GM08714 (cell line): ENCODE measurements around the gene PCNA.
"Not testable (repeated sequence)": the region's sequence is repeated elsewhere in the genome, so short reads cannot be mapped to it uniquely, and the experiment has no call there.

Experiments used
- H3K4me3 ChIP-seq: fragments of 200-500 bp; sonication (Bioruptor generic); 2 replicates; pipeline ENCODE4 v1.5.1; 2014; ENCODE audit warnings: mild to moderate bottlenecking, low read length, inconsistent platforms
- ZNF274 ChIP-seq: IDR thresholded peaks from 2 replicates; pipeline ENCODE4 v1.6.1; 2012; ENCODE audit warnings: mild to moderate bottlenecking, low read depth, low read length

Gene PCNA

GRCh38 chr20:5095931-5096330 is 23.8 kb downstream of the PCNA start:
- no peak overlapping the region for H3K4me3 ChIP-seq
- TF ChIP-seq ZNF274, result no peak

- H3K4me3 ChIP-seq, result no peak overlapping the region
- TF ChIP-seq ZNF274, result no peak
These were observed 24.3 kb downstream of the PCNA start for GRCh38 chr20:5095454-5095853.

DNA sequence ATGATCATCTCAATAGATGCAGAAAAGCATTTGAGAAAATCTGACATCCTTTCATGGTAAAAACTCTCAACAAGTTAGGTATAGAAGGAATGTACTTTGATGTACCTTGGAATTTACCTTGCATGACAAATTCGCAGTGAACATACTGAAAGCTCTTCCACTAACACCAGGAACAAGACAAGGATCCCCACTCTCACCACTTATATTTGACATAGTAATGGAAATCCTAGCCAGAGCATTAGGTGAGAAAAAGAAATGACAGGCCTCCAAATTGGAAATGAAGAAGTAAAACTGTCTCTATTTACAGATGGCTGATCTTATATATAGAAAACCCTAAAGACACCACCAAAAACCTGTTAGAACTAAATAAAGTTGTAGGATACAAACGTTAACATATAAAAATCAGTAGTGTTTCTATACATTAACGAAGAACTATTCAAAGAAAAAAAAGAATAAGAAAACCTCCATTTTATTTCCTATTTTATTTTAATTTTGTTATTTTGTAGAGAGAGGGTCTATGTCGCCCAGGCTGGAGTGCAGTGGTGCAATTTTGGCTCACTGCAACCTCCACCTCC is 26.9 kb downstream of the PCNA start:
- no peak for TF ChIP-seq ZNF274
- no peak overlapping the region for H3K4me3 ChIP-seq

GRCh38 chr20:5091902-5092301 is 27.9 kb downstream of the PCNA start:
- TF ChIP-seq ZNF274, result no peak
- no peak overlapping the region for H3K4me3 ChIP-seq

- TF ChIP-seq ZNF274, result no peak
- H3K4me3 ChIP-seq, result no peak overlapping the region
These were observed 29.6 kb downstream of the PCNA start for GRCh38 chr20:5090191-5090590.

DNA sequence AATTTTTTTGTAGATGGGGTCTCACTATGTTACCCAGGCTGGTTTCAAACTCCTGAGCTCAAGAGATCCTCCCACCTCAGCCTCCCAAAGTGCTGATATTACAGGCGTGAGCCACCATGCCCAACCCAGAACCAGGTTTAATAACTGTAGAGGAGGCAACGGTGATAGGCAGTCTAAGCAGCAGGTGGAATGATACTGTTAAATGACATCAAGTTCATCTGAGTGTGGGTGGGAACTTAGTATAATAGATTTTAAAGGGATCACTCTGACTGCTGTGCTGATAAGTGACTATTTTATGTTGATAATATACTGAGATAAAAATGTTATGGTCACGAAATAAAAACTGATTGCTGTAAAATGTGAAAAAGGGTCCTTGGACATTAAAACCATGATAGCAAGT is 31.1 kb downstream of the PCNA start:
- no peak overlapping the region for H3K4me3 ChIP-seq
- TF ChIP-seq ZNF274, result no peak

DNA sequence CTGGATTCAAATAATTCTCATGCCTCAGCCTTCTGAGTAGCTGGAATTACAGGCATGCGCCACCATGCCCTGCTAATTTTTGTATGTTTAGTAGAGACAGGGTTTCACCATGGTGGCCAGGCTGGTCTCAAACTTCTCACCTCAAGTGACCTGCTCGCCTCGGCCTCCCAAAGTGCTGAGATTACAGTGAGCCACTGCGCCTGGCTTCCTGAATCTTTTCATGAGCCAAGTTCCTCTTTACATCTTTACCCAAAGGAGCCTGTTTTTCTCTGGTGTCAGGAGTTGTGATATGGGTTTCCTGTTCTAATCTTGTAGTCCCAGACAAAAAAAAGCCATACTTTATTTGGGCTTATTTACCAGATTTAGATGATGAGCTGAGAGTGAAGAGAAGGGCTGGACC is 34.4 kb downstream of the PCNA start:
- TF ChIP-seq ZNF274, result no peak
- H3K4me3 ChIP-seq, result no peak overlapping the region

DNA sequence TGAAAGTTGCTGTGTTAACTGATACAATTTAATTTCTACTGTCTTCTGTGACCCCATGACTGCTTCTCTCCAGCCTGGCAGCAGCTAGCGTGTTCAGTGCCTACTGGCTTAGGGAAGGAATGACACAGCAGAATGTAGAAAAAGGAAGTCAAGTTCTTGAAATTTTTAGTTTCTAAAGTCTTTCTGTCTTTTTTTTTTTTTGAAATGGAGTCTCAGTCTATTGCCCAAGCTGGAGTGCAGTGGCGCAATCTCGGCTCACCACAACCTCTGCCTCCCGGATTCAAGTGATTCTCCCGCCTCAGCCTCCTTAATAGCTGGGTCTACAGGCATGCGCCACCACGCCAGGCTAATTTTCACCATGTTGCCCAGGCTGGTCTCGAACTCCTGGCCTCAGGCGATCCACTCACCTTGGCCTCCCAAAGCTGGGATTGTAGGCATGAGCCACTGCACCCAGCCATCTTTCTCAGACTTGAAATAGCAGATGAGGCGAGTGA is 39.3 kb downstream of the PCNA start:
- H3K4me3 ChIP-seq, result no peak overlapping the region
- no peak for TF ChIP-seq ZNF274

DNA sequence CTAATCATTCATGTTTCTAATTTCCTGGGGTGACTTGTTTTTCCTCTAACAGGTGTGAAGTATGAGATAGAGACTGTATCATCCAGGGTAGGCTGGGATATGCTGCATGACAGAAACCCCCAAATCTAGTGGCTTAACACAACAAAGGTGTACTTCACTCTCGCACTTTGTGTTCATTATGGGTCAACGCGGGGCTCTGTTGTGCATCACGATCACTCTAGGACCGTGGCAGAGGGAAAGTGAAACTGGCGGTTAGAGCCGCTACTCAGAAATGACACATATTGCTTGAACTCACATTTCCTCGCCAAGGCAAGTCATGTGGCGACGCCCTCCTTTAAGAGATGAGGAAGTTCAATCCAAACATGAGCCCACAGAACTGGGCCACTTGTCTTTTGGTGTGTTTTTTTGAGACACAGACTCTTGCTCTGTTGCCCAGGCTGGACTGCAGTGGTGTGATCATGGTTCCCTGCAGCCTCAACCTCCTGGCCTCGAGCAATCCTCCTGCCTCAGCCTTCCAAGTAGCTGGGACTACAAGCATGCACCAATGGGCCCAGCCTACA is 41.3 kb downstream of the PCNA start:
- no peak overlapping the region for H3K4me3 ChIP-seq
- no peak for TF ChIP-seq ZNF274

DNA sequence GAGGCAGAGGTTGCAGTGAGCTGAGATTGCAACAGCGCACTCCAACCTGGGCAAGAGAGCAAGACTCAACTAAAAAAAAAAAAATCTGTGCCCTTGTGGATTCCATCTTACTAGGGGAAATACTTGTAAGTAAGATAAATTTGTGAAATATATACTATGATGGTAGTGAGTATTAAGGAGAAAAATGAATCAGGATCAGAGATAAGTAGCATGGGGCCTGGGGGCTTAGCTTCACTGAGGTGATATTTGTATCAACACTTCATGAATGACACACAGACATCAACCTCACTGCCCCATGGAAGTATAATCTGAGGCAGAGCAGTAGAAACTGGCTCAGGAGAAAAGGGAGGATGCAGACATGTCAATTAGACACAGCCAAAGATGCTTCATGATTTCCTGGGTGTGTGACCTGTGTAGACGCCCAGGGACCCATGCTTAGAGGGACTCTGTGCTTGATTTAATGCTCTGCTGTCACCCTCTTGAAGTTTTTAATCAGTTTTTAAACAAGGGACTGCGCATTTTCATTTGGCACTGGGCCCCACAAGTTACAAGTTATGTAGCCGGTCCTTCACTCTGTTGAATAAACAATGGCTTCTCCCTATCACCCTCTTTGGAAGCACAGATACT is 41.9 kb downstream of the PCNA start:
- TF ChIP-seq ZNF274, result no peak

GRCh38 chr20:5076913-5077312 is 42.8 kb downstream of the PCNA start:
- not testable (repeated sequence) for H3K4me3 ChIP-seq

More for the DNA sequence above, 41.9 kb downstream of the PCNA start:
- H3K4me3 ChIP-seq, result no peak overlapping the region

GRCh38 chr20:5074232-5074674 is 45.5 kb downstream of the PCNA start:
- H3K4me3 ChIP-seq, result no peak overlapping the region
- TF ChIP-seq ZNF274, result no peak

DNA sequence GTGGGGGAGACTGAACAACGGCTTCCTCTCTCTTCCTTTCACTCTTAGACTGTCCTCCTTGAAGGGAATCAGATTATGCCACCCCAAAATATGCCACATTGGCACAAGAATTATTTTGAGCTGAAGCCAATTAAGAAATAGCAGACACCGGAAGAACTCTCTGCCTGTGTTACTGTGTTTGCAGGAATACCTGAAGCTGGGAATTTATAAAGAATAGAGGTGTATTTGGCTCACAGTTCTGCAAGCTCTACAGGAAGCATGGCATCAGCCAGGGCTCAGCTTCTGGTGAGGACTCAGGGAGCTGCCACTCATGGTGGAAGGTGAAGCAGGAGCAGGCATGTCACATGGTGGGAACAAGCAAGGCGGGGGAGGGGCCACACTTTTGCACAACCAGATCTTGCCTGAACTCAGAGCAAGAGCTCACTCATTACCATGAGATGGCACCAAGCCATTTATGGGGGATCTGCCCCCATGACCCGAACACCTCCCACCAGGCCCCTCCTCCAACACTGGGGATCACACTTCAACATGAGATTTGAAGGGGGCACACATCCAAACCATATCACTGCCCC is 46.0 kb downstream of the PCNA start:
- TF ChIP-seq ZNF274, result no peak
- H3K4me3 ChIP-seq, result no peak overlapping the region

- TF ChIP-seq ZNF274, result no peak
- no peak overlapping the region for H3K4me3 ChIP-seq
These were observed 46.8 kb downstream of the PCNA start for GRCh38 chr20:5072756-5073659.

DNA sequence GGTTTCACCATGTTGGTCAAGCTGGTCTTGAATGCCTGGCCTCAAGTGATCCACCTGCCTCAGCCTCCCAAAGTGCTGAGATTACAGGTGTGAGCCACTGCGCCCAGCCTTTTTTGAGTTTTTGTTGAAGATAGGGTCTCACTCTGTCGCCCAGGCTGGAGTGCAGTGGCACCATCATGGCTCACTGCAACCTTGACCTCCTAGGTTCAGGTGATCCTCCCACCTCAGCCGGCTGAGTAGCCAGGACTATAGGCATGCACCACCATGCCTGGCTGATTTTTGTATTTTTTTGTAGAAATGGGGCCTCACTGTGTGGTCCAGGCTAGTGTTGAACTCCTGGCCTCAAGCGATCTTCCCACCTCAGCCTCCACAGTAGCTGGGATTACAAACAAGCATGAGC is 47.8 kb downstream of the PCNA start:
- not testable (repeated sequence) for H3K4me3 ChIP-seq
